Endothelial cell of umbilical vein (primary cell): ENCODE measurements around the gene CDYL. TPM values are rescaled to one million over a fixed set of nuclear protein-coding genes. Genes with fewer than 3 reads are reported as not detected.

Experiments
- BruUV-seq: library from RNA; stranded (reverse); fragments of 400-500 nt; replicated peaks from 2 replicates; lab custom pipeline; 2021; lab: Mats Ljungman, UMichigan
- CTCF ChIA-PET: fragments of 300-600, 350-600 bp; sonication (Branson Sonifier 250); formaldehyde crosslinking; loops from one replicate; lab custom pipeline; 2021; ENCODE audit warnings: antibody characterized with exemption, inconsistent platforms; lab: Charles Lee
- POLR2A ChIA-PET: fragments of 300-600, 350-600 bp; sonication (Branson Sonifier 250); formaldehyde crosslinking; loops from one replicate; lab custom pipeline; 2021; ENCODE audit warnings: antibody characterized with exemption, inconsistent platforms; lab: Charles Lee
- DNase-seq: peaks from one replicate; pipeline ENCODE4 v3.0.0-alpha.2; 2011; ENCODE audit warnings: low read depth, low spot score
- FAIRE-seq: peaks from 2 replicates; lab custom pipeline; 2011; peaks lifted over from hg19 to GRCh38; lab: Jason Lieb, UNC
- H2AFZ ChIP-seq: 2 replicates; pipeline ENCODE4 v1.6.0; 2012; ENCODE audit warnings: low read depth, low read length, control low read depth, inconsistent platforms
- H3K27ac ChIP-seq: 2 replicates; pipeline ENCODE4 v1.5.1; 2011; ENCODE audit warnings: low read depth, mild to moderate bottlenecking, control low read depth, low read length, moderate library complexity; ENCODE audit not compliant: insufficient read depth
- H3K27me3 ChIP-seq, 2 experiments: 2 replicates each; pipeline versions ENCODE4 v1.6.0 to v1.6.1; 2011; ENCODE audit warnings: low read length in 2 of 2, mixed read lengths in 1 of 2; ENCODE audit not compliant: control insufficient read depth in 2 of 2, insufficient read depth in 2 of 2
- H3K36me3 ChIP-seq, 2 experiments: 2 replicates in 1 of 2; 3 replicates in 1 of 2; pipeline ENCODE4 v1.5.1; 2011; ENCODE audit warnings: low read length in 2 of 2, mild to moderate bottlenecking in 1 of 2, moderate library complexity in 1 of 2; ENCODE audit not compliant: control insufficient read depth in 2 of 2, insufficient read depth in 2 of 2; ENCODE audit errors: extremely low read depth in 1 of 2
- H3K4me1 ChIP-seq: 3 replicates; pipeline ENCODE4 v1.5.1; 2011; ENCODE audit warnings: mild to moderate bottlenecking, low read length; ENCODE audit not compliant: control insufficient read depth, insufficient read depth; ENCODE audit errors: extremely low read depth
- H3K4me2 ChIP-seq: 2 replicates; pipeline ENCODE4 v1.6.1; 2011; ENCODE audit warnings: low read length, control low read depth, mixed read lengths; ENCODE audit not compliant: insufficient read depth
- H3K4me3 ChIP-seq, 3 experiments: fragments of 200-600 bp in 1 of 3; sonication (generic), shearing (Covaris generic) in 1 of 3; replicated peaks in 1 of 3; 2 replicates each; pipeline ENCODE4 v1.5.1; 2011 to 2016; ENCODE audit warnings: control low read depth in 3 of 3, low read length in 3 of 3, mild to moderate bottlenecking in 2 of 3, inconsistent platforms in 1 of 3, low read depth in 1 of 3, moderate library complexity in 1 of 3; ENCODE audit not compliant: insufficient read depth in 1 of 3
- H3K79me2 ChIP-seq: 2 replicates; pipeline ENCODE4 v1.6.0; 2012; ENCODE audit warnings: low read length, inconsistent platforms; ENCODE audit not compliant: control insufficient read depth, insufficient read depth
- H3K9ac ChIP-seq: replicated peaks from 2 replicates; pipeline ENCODE3; 2011; ENCODE audit warnings: low read length, control low read depth; ENCODE audit not compliant: insufficient read depth; ENCODE audit errors: extremely low read depth
- H3K9me1 ChIP-seq: replicated peaks from 3 replicates; pipeline ENCODE4 v1.6.0; 2011; ENCODE audit warnings: mild to moderate bottlenecking, low read length; ENCODE audit not compliant: control insufficient read depth, insufficient read depth; ENCODE audit errors: extremely low read depth
- H3K9me3 ChIP-seq: replicated peaks from 2 replicates; pipeline ENCODE4 v1.5.1; 2012; ENCODE audit warnings: low read length, inconsistent platforms; ENCODE audit not compliant: control insufficient read depth, insufficient read depth
- H4K20me1 ChIP-seq: replicated peaks from 2 replicates; pipeline ENCODE3; 2011; ENCODE audit warnings: mild to moderate bottlenecking, low read length; ENCODE audit not compliant: control insufficient read depth, insufficient read depth; ENCODE audit errors: extremely low read depth
- EZH2 ChIP-seq: IDR thresholded peaks from 2 replicates; pipeline ENCODE4 v1.6.1; 2012; ENCODE audit warnings: borderline replicate concordance, low read depth, mild to moderate bottlenecking, moderate library complexity, low read length, inconsistent platforms; ENCODE audit not compliant: severe bottlenecking
- FOS ChIP-seq: IDR thresholded peaks from 2 replicates; pipeline ENCODE4 v1.6.1; 2011; ENCODE audit warnings: mild to moderate bottlenecking, low read length, moderate library complexity, borderline replicate concordance; ENCODE audit not compliant: insufficient read depth
- GATA2 ChIP-seq: IDR thresholded peaks from 2 replicates; pipeline ENCODE4 v1.7.0; 2011; ENCODE audit warnings: low read depth, mild to moderate bottlenecking, moderate library complexity, mixed read lengths, low read length; ENCODE audit not compliant: insufficient read length, insufficient read depth
- JUN ChIP-seq: IDR thresholded peaks from 2 replicates; pipeline ENCODE4 v1.6.1; 2011; ENCODE audit warnings: borderline replicate concordance, low read depth; ENCODE audit not compliant: insufficient read length, insufficient read depth
- MYC ChIP-seq: IDR thresholded peaks from one replicate; pipeline ENCODE4 v1.6.1; 2011; ENCODE audit warnings: mild to moderate bottlenecking, low read depth, low read length
- POLR2AphosphoS5 ChIP-seq: IDR thresholded peaks from 2 replicates; pipeline ENCODE4 v1.6.1; 2012; ENCODE audit warnings: low read depth, mild to moderate bottlenecking, control low read depth, low read length, moderate library complexity; ENCODE audit not compliant: insufficient read depth
- dilution Hi-C: fragments of 300-500 bp; cut with MboI; formaldehyde crosslinking; loops from one replicate; pipeline ENCODE4 v1.15.0; 2019; ENCODE audit warnings: low sequenced_read_pairs; ENCODE audit not compliant: extremely low pct_ligation_motif_present
- intact Hi-C: fragments of 100-400 bp; cut with micrococcal nuclease; formaldehyde crosslinking; loops from one replicate; pipeline ENCODE4 v1.10.0; 2022
- polyA plus RNA-seq, 4 experiments: library from polyadenylated mRNA; depleted of rRNA in 3 of 4; stranded (reverse) in 3 of 4; unstranded in 1 of 4; fragments of >200 nt; gene quantifications; 2 replicates each; pipeline versions ENCODE4 v1.2.1 to v1.2.3, GENCODE V29; 2011 to 2012; ENCODE audit warnings: missing spikeins in 1 of 4
- total RNA-seq: library from RNA; stranded (reverse); gene quantifications from 2 replicates; pipeline ENCODE4 v1.2.3, GENCODE V29; 2021
- TF ChIP-seq, protein P1 (sequence below): IDR thresholded peaks from 2 replicates; pipeline ENCODE4 v1.6.1; 2011; ENCODE audit not compliant: insufficient read depth, insufficient read length

Gene CDYL
- total and polyA plus RNA-seq, 2 donors (not counting 3 experiments of a cell fraction or from before 2014, with no cell fraction given), result 10.2 to 35.6 TPM

DNA sequence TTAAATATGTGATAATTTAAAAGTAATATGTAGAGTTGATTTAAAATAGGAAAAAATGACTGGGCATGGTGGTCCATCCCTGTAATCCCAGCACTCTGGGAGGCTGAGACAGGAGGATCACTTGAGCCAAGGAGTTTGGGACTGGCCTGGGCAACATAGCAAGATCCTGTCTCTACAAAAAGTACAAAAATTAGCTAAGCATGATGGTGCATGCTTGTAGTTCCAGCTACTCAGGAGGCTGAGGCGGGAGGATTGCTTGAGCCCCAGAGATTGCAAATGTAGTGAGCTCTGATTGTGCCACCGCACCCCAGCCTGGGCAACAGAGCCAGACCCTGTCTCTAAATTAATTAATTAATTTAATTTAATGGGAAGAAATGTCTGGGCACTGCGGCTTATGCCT is 44.2 kb upstream of the CDYL start:
- Histone ChIP-seq H3K36me3 (no peaks in the 10 kb centered on the region), H3K27me3 (peaks cover 11 to 12% of the 10 kb centered on the region in 2 experiments), H4K20me1 (no peaks in the 10 kb centered on the region), H3K79me2 (no peaks in the 10 kb centered on the region), H3K9me1 (no peaks in the 10 kb centered on the region), H3K9me3 (no peaks in the 10 kb centered on the region), H3K4me1 (peaks cover 11% of the 10 kb centered on the region), H3K27ac (no peak overlapping the region), H3K4me3 (no peak overlapping the region), H3K9ac (no peak overlapping the region), H2AFZ (no peak overlapping the region), H3K4me2 (no peak overlapping the region)
- FAIRE-seq, result no peak
- CTCF ChIA-PET, result no interaction called here
- BruUV-seq, result no TSS peak
- TF ChIP-seq EZH2, result no peak
- no peak for TF ChIP-seq GATA2
- TF ChIP-seq JUN, result no peak
- TF ChIP-seq POLR2AphosphoS5, result no peak
- intact Hi-C loops (loop anchor here (2.0 to 5.0 kb wide), 3 partner anchors 45 to 205 kb away; partner anchors contain the start of gene CDYL), dilution Hi-C loops (no loop called here)
- DNase-seq, result no peak
- POLR2A ChIA-PET, result no interaction called here

GRCh38 chr6:4732691-4733315 is 43.4 kb upstream of the CDYL start:
- Histone ChIP-seq H3K27ac (no peak overlapping the region), H3K9me3 (no peaks in the 10 kb centered on the region), H2AFZ (no peak overlapping the region), H3K36me3 (no peaks in the 10 kb centered on the region), H3K9me1 (no peaks in the 10 kb centered on the region), H3K79me2 (no peaks in the 10 kb centered on the region), H3K4me2 (peak overlapping the region; percentile 72), H3K4me1 (peaks cover 11% of the 10 kb centered on the region), H4K20me1 (no peaks in the 10 kb centered on the region), H3K4me3 (peak overlapping the region in 1 of 3 experiments; percentile 1), H3K27me3 (peaks cover 5 to 8% of the 10 kb centered on the region in 2 experiments), H3K9ac (no peak overlapping the region)
- BruUV-seq, result no TSS peak
- no peak for TF ChIP-seq MYC
- TF ChIP-seq, protein P1, sequence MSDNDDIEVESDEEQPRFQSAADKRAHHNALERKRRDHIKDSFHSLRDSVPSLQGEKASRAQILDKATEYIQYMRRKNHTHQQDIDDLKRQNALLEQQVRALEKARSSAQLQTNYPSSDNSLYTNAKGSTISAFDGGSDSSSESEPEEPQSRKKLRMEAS, result no peak
- TF ChIP-seq FOS, result peak; percentile 86
- TF ChIP-seq GATA2, result no peak
- no peak for TF ChIP-seq EZH2
- no peak for TF ChIP-seq JUN
- peak; percentile 85 for DNase-seq
- dilution Hi-C loops (no loop called here), intact Hi-C loops (loop anchor here (2.0 to 5.0 kb wide), 3 partner anchors 44 to 204 kb away; partner anchors contain the start of gene CDYL)
- ChIA-PET CTCF (no interaction called here), POLR2A (no interaction called here)
- FAIRE-seq, result peak; percentile 95
